GM12891 (cell line): Measurements from ENCODE around the gene DNER.

Experiments
- DNase-seq: peaks from one replicate; pipeline ENCODE4 v3.0.0; 2011; ENCODE audit warnings: low spot score; ENCODE audit not compliant: insufficient read length
- FAIRE-seq: peaks from 2 replicates; lab custom pipeline; 2011; peaks lifted over from hg19 to GRCh38; lab: Jason Lieb, UNC
- PAX5 ChIP-seq: IDR thresholded peaks from 2 replicates; pipeline ENCODE4 v1.6.1; 2011; ENCODE audit warnings: low read length, moderate library complexity, mild to moderate bottlenecking; ENCODE audit not compliant: insufficient read depth, severe bottlenecking
- POLR2A ChIP-seq: IDR thresholded peaks from 2 replicates; pipeline ENCODE4 v1.6.1; 2011; ENCODE audit warnings: low read depth, low read length, control low read depth
- POLR2AphosphoS5 ChIP-seq: IDR thresholded peaks from 2 replicates; pipeline ENCODE4 v1.6.1; 2011; ENCODE audit warnings: low read depth, low read length, control low read depth
- POU2F2 ChIP-seq: IDR thresholded peaks from 2 replicates; pipeline ENCODE4 v1.6.1; 2011; ENCODE audit warnings: low read depth, mild to moderate bottlenecking, control low read depth, low read length, moderate library complexity
- SPI1 ChIP-seq: IDR thresholded peaks from 2 replicates; pipeline ENCODE4 v1.6.1; 2011; ENCODE audit warnings: low read depth, low read length, control low read depth
- TAF1 ChIP-seq: IDR thresholded peaks from 2 replicates; pipeline ENCODE4 v1.6.1; 2011; ENCODE audit warnings: low read depth, low read length, control low read depth

The DNER gene

GRCh38 chr2:229559986-229560385 is 154.4 kb downstream of the DNER start:
- FAIRE-seq (no peak), DNase-seq (no peak)
- TF ChIP-seq SPI1 (no peak), PAX5 (no peak), POU2F2 (no peak), POLR2AphosphoS5 (no peak), TAF1 (no peak), POLR2A (no peak)

- TF ChIP-seq SPI1 (no peak), TAF1 (no peak), POLR2AphosphoS5 (no peak), PAX5 (no peak)
- DNase-seq (no peak), FAIRE-seq (no peak)
These were observed 161.3 kb downstream of the DNER start for GRCh38 chr2:229553091-229553490.

- FAIRE-seq (no peak), DNase-seq (no peak)
- TF ChIP-seq TAF1 (no peak), POLR2AphosphoS5 (no peak), SPI1 (no peak), POU2F2 (no peak), PAX5 (no peak), POLR2A (no peak)
These were observed 171.0 kb downstream of the DNER start for GRCh38 chr2:229543176-229543873.

GRCh38 chr2:229539628-229540027 is 174.7 kb downstream of the DNER start:
- TF ChIP-seq PAX5 (no peak), SPI1 (no peak), POLR2AphosphoS5 (no peak), POU2F2 (no peak), TAF1 (no peak), POLR2A (no peak)
- FAIRE-seq (no peak), DNase-seq (no peak)

GRCh38 chr2:229531594-229531993 is 182.8 kb downstream of the DNER start:
- TF ChIP-seq PAX5 = no peak
- no peak for TF ChIP-seq TAF1
- TF ChIP-seq POU2F2 = no peak
- TF ChIP-seq SPI1 = no peak
- TF ChIP-seq POLR2AphosphoS5 = no peak
- TF ChIP-seq POLR2A = no peak
- no peak for FAIRE-seq
- no peak for DNase-seq

- DNase-seq (no peak), FAIRE-seq (no peak)
- TF ChIP-seq PAX5 (no peak), POLR2AphosphoS5 (no peak), POU2F2 (no peak), SPI1 (no peak), TAF1 (no peak), POLR2A (no peak)
These were observed 183.9 kb downstream of the DNER start for GRCh38 chr2:229530434-229530833.

- no peak for FAIRE-seq
- no peak for TF ChIP-seq PAX5
- TF ChIP-seq POU2F2 = no peak
- no peak for TF ChIP-seq SPI1
- no peak for TF ChIP-seq POLR2A
- TF ChIP-seq TAF1 = no peak
- no peak for TF ChIP-seq POLR2AphosphoS5
- DNase-seq = no peak
These were observed 185.5 kb downstream of the DNER start for GRCh38 chr2:229528846-229529245.

GRCh38 chr2:229526951-229527350 is 187.4 kb downstream of the DNER start:
- DNase-seq = no peak
- TF ChIP-seq PAX5 (no peak), POU2F2 (no peak), SPI1 (no peak), TAF1 (no peak), POLR2A (no peak), POLR2AphosphoS5 (no peak)
- no peak for FAIRE-seq

- TF ChIP-seq SPI1 = no peak
- no peak for TF ChIP-seq POLR2AphosphoS5
- no peak for TF ChIP-seq POLR2A
- TF ChIP-seq PAX5 = no peak
- TF ChIP-seq POU2F2 = no peak
- TF ChIP-seq TAF1 = no peak
- DNase-seq (no peak), FAIRE-seq (no peak)
These were observed 189.6 kb downstream of the DNER start for GRCh38 chr2:229524799-229525198.

- FAIRE-seq = no peak
- no peak for DNase-seq
- TF ChIP-seq SPI1 = no peak
- no peak for TF ChIP-seq POU2F2
- no peak for TF ChIP-seq TAF1
- no peak for TF ChIP-seq PAX5
These were observed 190.7 kb downstream of the DNER start for GRCh38 chr2:229523663-229524062.
